Measurements from ENCODE around the gene TMEM26.
A peak's percentile ranks its signal among the peaks of the same experiment; 100 is the strongest.

The TMEM26 gene

DNA sequence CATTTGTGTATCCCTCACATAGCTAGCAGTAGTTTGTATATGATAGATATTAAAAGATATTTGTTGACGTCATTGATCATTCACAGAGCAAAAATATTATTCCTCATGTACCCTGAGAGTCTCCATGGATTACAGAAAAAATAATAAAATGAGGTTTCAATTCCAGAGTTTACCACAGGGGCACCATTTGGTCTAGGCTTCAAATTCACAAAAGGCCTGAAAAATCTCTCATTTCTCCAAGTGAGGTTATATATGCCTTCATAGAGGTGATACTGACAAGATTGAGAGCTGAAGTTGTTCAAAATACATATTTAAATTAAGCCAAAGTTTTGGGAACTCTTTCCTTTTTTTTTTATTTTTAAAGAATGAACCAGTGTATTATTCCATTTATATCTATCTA is 52.7 kb downstream of the TMEM26 start:
- TF ChIP-seq, protein P1, sequence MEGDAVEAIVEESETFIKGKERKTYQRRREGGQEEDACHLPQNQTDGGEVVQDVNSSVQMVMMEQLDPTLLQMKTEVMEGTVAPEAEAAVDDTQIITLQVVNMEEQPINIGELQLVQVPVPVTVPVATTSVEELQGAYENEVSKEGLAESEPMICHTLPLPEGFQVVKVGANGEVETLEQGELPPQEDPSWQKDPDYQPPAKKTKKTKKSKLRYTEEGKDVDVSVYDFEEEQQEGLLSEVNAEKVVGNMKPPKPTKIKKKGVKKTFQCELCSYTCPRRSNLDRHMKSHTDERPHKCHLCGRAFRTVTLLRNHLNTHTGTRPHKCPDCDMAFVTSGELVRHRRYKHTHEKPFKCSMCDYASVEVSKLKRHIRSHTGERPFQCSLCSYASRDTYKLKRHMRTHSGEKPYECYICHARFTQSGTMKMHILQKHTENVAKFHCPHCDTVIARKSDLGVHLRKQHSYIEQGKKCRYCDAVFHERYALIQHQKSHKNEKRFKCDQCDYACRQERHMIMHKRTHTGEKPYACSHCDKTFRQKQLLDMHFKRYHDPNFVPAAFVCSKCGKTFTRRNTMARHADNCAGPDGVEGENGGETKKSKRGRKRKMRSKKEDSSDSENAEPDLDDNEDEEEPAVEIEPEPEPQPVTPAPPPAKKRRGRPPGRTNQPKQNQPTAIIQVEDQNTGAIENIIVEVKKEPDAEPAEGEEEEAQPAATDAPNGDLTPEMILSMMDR (IDR thresholded peaks at IDR 0.05; ENCODE audit: insufficient read depth, low read length, missing control alignments) = no peak
- no peak for DNase-seq (ENCODE audit: low read depth, low spot score)
- ChIA-PET POLR2A (no interaction called here), CTCF (interaction anchor here (1.4 kb wide), 1 partner anchor 188 kb away, joined by 4 read pairs; no protein-coding TSS in a partner anchor)
- no peak overlapping the region for H3K4me3 ChIP-seq (ENCODE audit: low read depth, low read length)

- ChIA-PET CTCF (interaction anchor here (1.4 kb wide), 1 partner anchor 186 kb away, joined by 4 read pairs; no protein-coding TSS in a partner anchor), POLR2A (no interaction called here)
- TF ChIP-seq, protein P1 (IDR thresholded peaks at IDR 0.05; ENCODE audit: insufficient read depth, low read length, missing control alignments) = no peak
- peak; percentile 16 for DNase-seq (ENCODE audit: low read depth, low spot score)
- H3K4me3 ChIP-seq (ENCODE audit: low read depth, low read length) = no peak overlapping the region
Observed at GRCh38 chr10:61399406-61399805, 53.8 kb downstream of the TMEM26 start.

- CTCF ChIA-PET = interaction anchor here (2.0 kb wide), 1 partner anchor 352 kb away, joined by 5 read pairs; no protein-coding TSS in a partner anchor
- DNase-seq (ENCODE audit: low read depth, low spot score) = no peak
- TF ChIP-seq, protein P1 (IDR thresholded peaks at IDR 0.05; ENCODE audit: insufficient read depth, low read length, missing control alignments) = no peak
Observed at GRCh38 chr10:61398366-61399129, 54.6 kb downstream of the TMEM26 start.

DNA sequence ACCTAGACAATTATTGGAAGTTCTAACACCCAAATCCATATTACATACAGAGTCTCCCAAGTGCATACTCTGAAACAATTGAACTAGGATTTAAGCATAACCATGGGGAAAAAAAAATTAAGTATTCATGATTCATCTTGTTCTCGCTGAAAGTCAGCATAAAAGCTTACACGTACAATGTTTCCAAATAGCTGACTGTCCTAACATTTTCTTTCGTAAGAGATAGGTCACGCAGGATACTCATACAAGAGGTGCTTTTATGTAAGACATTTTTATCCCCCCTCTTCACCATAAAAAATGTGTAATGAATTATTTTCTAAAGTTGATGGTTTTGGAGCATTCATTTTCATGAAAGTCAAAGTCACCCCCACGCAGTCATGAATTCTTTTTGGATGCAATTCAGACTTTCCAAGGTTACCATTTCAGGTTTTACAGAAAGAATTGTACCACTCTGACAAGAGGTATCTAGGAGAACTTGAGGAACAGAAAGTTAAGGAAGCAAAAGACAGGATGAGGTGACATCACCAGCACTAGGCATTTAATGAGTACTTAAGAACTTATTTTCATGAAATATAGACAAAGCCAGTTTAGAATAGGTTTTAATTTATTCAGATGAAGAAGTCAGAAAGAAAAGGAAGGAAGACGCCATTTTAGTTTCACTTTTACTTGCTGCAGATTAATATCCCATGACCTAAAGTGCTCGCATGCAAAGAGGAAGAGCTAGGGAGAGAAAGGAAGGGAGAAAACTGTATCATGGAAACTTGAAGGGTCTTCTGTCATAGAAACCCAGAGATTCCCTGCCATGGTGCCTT is 55.8 kb downstream of the TMEM26 start:
- CTCF ChIA-PET = interaction anchor here (2.0 kb wide), 1 partner anchor 353 kb away, joined by 5 read pairs; no protein-coding TSS in a partner anchor
- no peak overlapping the region for H3K4me3 ChIP-seq (ENCODE audit: low read depth, low read length)
- TF ChIP-seq, protein P1 (IDR thresholded peaks at IDR 0.05; ENCODE audit: insufficient read depth, low read length, missing control alignments) = no peak
- POLR2A ChIA-PET = no interaction called here
- DNase-seq (ENCODE audit: low read depth, low spot score) = no peak

More at GRCh38 chr10:61398366-61399129, 54.6 kb downstream of the TMEM26 start:
- POLR2A ChIA-PET = no interaction called here
- H3K4me3 ChIP-seq (ENCODE audit: low read depth, low read length) = no peak overlapping the region

DNA sequence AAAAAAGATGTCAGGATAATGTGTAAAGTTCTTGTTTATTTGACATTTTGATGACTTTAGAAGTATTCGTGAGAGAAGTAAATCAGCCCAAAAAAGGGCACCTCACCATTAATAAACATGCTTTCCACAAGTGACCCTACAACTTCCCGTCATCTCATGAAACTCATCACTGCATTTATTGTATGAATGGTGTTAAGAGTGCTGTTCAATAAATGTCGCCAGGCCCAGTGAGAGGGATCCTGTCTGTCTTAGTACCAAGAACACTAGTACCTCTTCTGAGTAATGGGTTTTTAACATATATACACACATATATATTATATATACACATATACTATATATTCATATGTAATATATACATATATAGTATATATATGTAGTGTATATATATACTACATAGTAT is 61.9 kb downstream of the TMEM26 start:
- POLR2A ChIA-PET = no interaction called here
- H3K4me3 ChIP-seq (ENCODE audit: low read depth, low read length) = no peak overlapping the region
- TF ChIP-seq, protein P1 (IDR thresholded peaks at IDR 0.05; ENCODE audit: insufficient read depth, low read length, missing control alignments) = no peak
- CTCF ChIA-PET = no interaction called here
- DNase-seq (ENCODE audit: low read depth, low spot score) = no peak

GRCh38 chr10:61390851-61391250 is 62.3 kb downstream of the TMEM26 start:
- H3K4me3 ChIP-seq (ENCODE audit: low read depth, low read length) = no peak overlapping the region
- no peak for DNase-seq (ENCODE audit: low read depth, low spot score)
- TF ChIP-seq, protein P1 (IDR thresholded peaks at IDR 0.05; ENCODE audit: insufficient read depth, low read length, missing control alignments) = no peak
- CTCF ChIA-PET = no interaction called here
- POLR2A ChIA-PET = no interaction called here

Data from AG04449 (cell line).